OCI-LY7 (cell line): ENCODE results near the gene AEN.

ENCODE experiments used
- EZH2phosphoT487 ChIP-seq: fragments of 200-600 bp; sonication (generic); IDR thresholded peaks from 2 replicates; pipeline ENCODE4 v1.6.1; 2018; ENCODE audit warnings: low read depth, borderline replicate concordance, mild to moderate bottlenecking, mixed run types, antibody characterized with exemption, low read length, moderate library complexity, mixed read lengths
- TF ChIP-seq, protein P1 (sequence below): fragments of 200-600 bp; sonication (generic); conservative IDR thresholded peaks from 2 replicates; pipeline ENCODE4 v1.5.1; 2014; ENCODE audit warnings: mild to moderate bottlenecking, antibody characterized with exemption, low read length, moderate library complexity, mixed read lengths

DNA sequence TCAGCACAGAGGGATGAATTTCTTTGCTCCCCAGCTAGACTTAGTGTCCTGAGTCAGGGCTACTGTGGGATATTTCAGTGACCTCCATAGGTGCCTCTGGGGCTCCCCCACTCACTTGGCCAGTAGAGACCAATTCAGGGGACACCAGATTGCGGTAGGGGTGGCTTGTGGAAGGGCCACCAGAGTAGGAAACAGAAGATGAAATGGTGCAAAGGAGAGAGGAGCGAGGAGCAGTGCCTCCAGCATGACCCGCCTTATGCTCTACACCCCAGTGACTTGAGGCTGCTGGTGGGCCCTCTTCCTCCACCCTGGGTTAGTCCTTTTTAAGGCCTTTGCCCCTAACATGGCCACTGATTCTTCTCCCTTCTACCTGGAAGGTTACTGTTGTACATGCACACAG, 2.5 kb downstream of the AEN start:
- TF ChIP-seq, protein P1, sequence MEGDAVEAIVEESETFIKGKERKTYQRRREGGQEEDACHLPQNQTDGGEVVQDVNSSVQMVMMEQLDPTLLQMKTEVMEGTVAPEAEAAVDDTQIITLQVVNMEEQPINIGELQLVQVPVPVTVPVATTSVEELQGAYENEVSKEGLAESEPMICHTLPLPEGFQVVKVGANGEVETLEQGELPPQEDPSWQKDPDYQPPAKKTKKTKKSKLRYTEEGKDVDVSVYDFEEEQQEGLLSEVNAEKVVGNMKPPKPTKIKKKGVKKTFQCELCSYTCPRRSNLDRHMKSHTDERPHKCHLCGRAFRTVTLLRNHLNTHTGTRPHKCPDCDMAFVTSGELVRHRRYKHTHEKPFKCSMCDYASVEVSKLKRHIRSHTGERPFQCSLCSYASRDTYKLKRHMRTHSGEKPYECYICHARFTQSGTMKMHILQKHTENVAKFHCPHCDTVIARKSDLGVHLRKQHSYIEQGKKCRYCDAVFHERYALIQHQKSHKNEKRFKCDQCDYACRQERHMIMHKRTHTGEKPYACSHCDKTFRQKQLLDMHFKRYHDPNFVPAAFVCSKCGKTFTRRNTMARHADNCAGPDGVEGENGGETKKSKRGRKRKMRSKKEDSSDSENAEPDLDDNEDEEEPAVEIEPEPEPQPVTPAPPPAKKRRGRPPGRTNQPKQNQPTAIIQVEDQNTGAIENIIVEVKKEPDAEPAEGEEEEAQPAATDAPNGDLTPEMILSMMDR, result no peak
- TF ChIP-seq EZH2phosphoT487, result no peak
